ENCODE data around the gene CCDC102A.

GRCh38 chr16:57525761-57526160, 10.6 kb downstream of the CCDC102A start:
- TF ChIP-seq, protein P1, sequence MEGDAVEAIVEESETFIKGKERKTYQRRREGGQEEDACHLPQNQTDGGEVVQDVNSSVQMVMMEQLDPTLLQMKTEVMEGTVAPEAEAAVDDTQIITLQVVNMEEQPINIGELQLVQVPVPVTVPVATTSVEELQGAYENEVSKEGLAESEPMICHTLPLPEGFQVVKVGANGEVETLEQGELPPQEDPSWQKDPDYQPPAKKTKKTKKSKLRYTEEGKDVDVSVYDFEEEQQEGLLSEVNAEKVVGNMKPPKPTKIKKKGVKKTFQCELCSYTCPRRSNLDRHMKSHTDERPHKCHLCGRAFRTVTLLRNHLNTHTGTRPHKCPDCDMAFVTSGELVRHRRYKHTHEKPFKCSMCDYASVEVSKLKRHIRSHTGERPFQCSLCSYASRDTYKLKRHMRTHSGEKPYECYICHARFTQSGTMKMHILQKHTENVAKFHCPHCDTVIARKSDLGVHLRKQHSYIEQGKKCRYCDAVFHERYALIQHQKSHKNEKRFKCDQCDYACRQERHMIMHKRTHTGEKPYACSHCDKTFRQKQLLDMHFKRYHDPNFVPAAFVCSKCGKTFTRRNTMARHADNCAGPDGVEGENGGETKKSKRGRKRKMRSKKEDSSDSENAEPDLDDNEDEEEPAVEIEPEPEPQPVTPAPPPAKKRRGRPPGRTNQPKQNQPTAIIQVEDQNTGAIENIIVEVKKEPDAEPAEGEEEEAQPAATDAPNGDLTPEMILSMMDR (IDR thresholded peaks at IDR 0.05; ENCODE audit: extremely low read depth in 1 of 2, insufficient read depth in 1 of 2, low read depth in 1 of 2, low read length in 2 of 2): no peak
- TF ChIP-seq POLR2AphosphoS5 (IDR thresholded peaks at IDR 0.05; ENCODE audit: insufficient read depth, low read depth, low read length) (no peak), POLR2A (IDR thresholded peaks at IDR 0.05; ENCODE audit: low read depth, low read length) (no peak), EZH2 (IDR thresholded peaks at IDR 0.05; ENCODE audit: borderline replicate concordance, low read depth, low read length, severe bottlenecking) (no peak), JUN (IDR thresholded peaks at IDR 0.05; ENCODE audit: borderline replicate concordance, insufficient read depth, insufficient read length, low read depth) (no peak), FOS (IDR thresholded peaks at IDR 0.05; ENCODE audit: borderline replicate concordance, insufficient read depth, low read length) (no peak)

Measured in endothelial cell of umbilical vein (primary cell).